Measurements from ENCODE around the gene GNPTG.

GNPTG gene

DNA sequence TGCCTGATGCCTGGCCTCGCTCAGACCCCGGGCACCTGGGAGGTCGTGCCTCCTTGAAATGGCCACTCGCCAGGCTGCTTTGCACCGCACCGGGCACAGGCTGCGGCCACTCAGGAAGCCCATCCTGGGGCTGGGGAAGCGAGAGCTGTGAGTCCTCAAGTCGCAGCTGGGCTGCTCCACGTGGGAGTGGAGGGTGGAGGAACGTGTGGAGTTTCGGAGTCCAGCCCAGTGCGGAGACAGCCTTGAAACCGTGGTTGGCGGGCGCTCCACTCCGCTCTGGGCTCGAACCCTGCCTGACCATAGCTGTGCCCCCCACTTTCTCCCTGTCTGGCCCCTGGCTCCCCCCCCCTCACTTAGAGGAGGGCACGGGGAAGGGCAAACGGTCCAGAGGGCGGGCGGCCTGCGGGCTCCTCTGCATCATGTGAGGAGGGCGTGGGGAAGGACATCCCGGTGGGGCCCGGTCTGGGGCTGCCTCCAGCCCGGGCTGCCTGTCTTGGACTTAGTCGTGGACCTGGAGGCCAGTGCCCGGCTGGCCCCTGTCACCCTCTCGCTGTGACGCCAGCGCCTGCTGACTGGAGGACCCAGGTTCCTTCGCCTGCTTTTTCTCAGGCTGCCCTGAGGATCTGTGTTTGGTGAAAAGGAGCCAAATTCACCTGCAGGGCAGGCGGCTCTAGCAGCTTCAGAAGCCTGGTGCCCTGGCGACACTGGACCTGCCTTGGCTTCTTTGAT, 39.8 kb upstream of the GNPTG start:
- Histone ChIP-seq H3K36me3 (ENCODE audit: control insufficient read depth, insufficient read depth, low read length) (peaks cover 35% of the 10 kb centered on the region), H3K4me3 (ENCODE audit: low read length) (no peak overlapping the region), H3K9me3 (ENCODE audit: control insufficient read depth, insufficient read depth, low read length) (no peaks in the 10 kb centered on the region), H3K27ac (ENCODE audit: low read length) (no peak overlapping the region), H3K27me3 (ENCODE audit: control insufficient read depth, insufficient read depth, low read length) (no peaks in the 10 kb centered on the region), H3K4me1 (ENCODE audit: control insufficient read depth, insufficient read depth, low read length) (peaks cover 4% of the 10 kb centered on the region; the same call in 1 of the 2 replicates)
- no CpG with 5 or more reads among the region's 35 CpGs for WGBS (ENCODE audit: insufficient coverage, insufficient read length)
- no peak for DNase-seq (ENCODE audit: low read depth, low spot score)

DNA sequence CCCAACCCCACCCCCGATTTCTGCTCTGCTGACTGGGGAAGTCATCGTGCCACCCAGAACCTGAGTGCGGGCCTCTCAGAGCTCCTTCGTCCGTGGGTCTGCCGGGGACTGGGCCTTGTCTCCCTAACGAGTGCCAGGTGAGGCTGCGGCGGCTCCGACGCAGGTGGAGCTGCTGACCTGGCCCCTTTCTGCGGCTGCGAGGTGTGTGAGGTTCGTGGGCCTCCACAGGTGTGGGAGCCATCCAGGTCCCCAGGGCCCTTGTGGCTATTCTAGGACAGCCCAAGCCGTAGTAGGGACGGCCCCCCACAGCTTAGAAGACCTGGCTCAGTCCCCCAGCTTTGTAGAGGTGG, 39.3 kb upstream of the GNPTG start:
- no peak overlapping the region for H3K27ac ChIP-seq (ENCODE audit: low read length)
- no peak for DNase-seq (ENCODE audit: low read depth, low spot score)
- H3K27me3 ChIP-seq (ENCODE audit: control insufficient read depth, insufficient read depth, low read length) = no peaks in the 10 kb centered on the region
- no peaks in the 10 kb centered on the region for H3K9me3 ChIP-seq (ENCODE audit: control insufficient read depth, insufficient read depth, low read length)
- H3K4me1 ChIP-seq (ENCODE audit: control insufficient read depth, insufficient read depth, low read length) = peaks cover 4% of the 10 kb centered on the region; the same call in 1 of the 2 replicates
- no CpG with 5 or more reads among the region's 16 CpGs for WGBS (ENCODE audit: insufficient coverage, insufficient read length)
- H3K36me3 ChIP-seq (ENCODE audit: control insufficient read depth, insufficient read depth, low read length) = peaks cover 39% of the 10 kb centered on the region
- H3K4me3 ChIP-seq (ENCODE audit: low read length) = no peak overlapping the region

- no peaks in the 10 kb centered on the region for H3K27me3 ChIP-seq (ENCODE audit: control insufficient read depth, insufficient read depth, low read length)
- no peaks in the 10 kb centered on the region for H3K9me3 ChIP-seq (ENCODE audit: control insufficient read depth, insufficient read depth, low read length)
- WGBS (ENCODE audit: insufficient coverage, insufficient read length) = no CpG with 5 or more reads among the region's 15 CpGs
- no peak overlapping the region for H3K27ac ChIP-seq (ENCODE audit: low read length)
- peaks cover 4% of the 10 kb centered on the region; the same call in 1 of the 2 replicates for H3K4me1 ChIP-seq (ENCODE audit: control insufficient read depth, insufficient read depth, low read length)
- no peak for DNase-seq (ENCODE audit: low read depth, low spot score)
- peaks cover 43% of the 10 kb centered on the region for H3K36me3 ChIP-seq (ENCODE audit: control insufficient read depth, insufficient read depth, low read length)
- no peak overlapping the region for H3K4me3 ChIP-seq (ENCODE audit: low read length)
These were observed 38.8 kb upstream of the GNPTG start for GRCh38 chr16:1312903-1313302.

- no peaks in the 10 kb centered on the region for H3K9me3 ChIP-seq (ENCODE audit: control insufficient read depth, insufficient read depth, low read length)
- no CpG with 5 or more reads among the region's 38 CpGs for WGBS (ENCODE audit: insufficient coverage, insufficient read length)
- H3K4me3 ChIP-seq (ENCODE audit: low read length) = no peak overlapping the region
- no peak for DNase-seq (ENCODE audit: low read depth, low spot score)
- H3K27ac ChIP-seq (ENCODE audit: low read length) = no peak overlapping the region
- peaks cover 51% of the 10 kb centered on the region for H3K36me3 ChIP-seq (ENCODE audit: control insufficient read depth, insufficient read depth, low read length)
- no peaks in the 10 kb centered on the region for H3K27me3 ChIP-seq (ENCODE audit: control insufficient read depth, insufficient read depth, low read length)
- peaks cover 4% of the 10 kb centered on the region; the same call in 1 of the 2 replicates for H3K4me1 ChIP-seq (ENCODE audit: control insufficient read depth, insufficient read depth, low read length)
These were observed 37.9 kb upstream of the GNPTG start for GRCh38 chr16:1313721-1314369.

GRCh38 chr16:1314399-1315068, 37.2 kb upstream of the GNPTG start:
- no peaks in the 10 kb centered on the region for H3K9me3 ChIP-seq (ENCODE audit: control insufficient read depth, insufficient read depth, low read length)
- H3K36me3 ChIP-seq (ENCODE audit: control insufficient read depth, insufficient read depth, low read length) = peaks cover 57% of the 10 kb centered on the region
- no peak overlapping the region for H3K27ac ChIP-seq (ENCODE audit: low read length)
- no peak for DNase-seq (ENCODE audit: low read depth, low spot score)
- H3K4me1 ChIP-seq (ENCODE audit: control insufficient read depth, insufficient read depth, low read length) = peaks cover 4% of the 10 kb centered on the region; the same call in 1 of the 2 replicates
- no peak overlapping the region for H3K4me3 ChIP-seq (ENCODE audit: low read length)
- no CpG with 5 or more reads among the region's 28 CpGs for WGBS (ENCODE audit: insufficient coverage, insufficient read length)
- H3K27me3 ChIP-seq (ENCODE audit: control insufficient read depth, insufficient read depth, low read length) = no peaks in the 10 kb centered on the region

GRCh38 chr16:1315081-1316032, 36.4 kb upstream of the GNPTG start:
- Histone ChIP-seq H3K4me1 (ENCODE audit: control insufficient read depth, insufficient read depth, low read length) (peaks cover 4% of the 10 kb centered on the region; the same call in 1 of the 2 replicates), H3K4me3 (ENCODE audit: low read length) (no peak overlapping the region), H3K27me3 (ENCODE audit: control insufficient read depth, insufficient read depth, low read length) (no peaks in the 10 kb centered on the region), H3K27ac (ENCODE audit: low read length) (no peak overlapping the region), H3K9me3 (ENCODE audit: control insufficient read depth, insufficient read depth, low read length) (no peaks in the 10 kb centered on the region), H3K36me3 (ENCODE audit: control insufficient read depth, insufficient read depth, low read length) (peaks cover 66% of the 10 kb centered on the region)
- DNase-seq (ENCODE audit: low read depth, low spot score) = no peak
- no CpG with 5 or more reads among the region's 46 CpGs for WGBS (ENCODE audit: insufficient coverage, insufficient read length)

GRCh38 chr16:1316033-1316405, 35.7 kb upstream of the GNPTG start:
- WGBS (ENCODE audit: insufficient coverage, insufficient read length) = no CpG with 5 or more reads among the region's 14 CpGs
- Histone ChIP-seq H3K27ac (ENCODE audit: low read length) (no peak overlapping the region), H3K4me3 (ENCODE audit: low read length) (no peak overlapping the region), H3K27me3 (ENCODE audit: control insufficient read depth, insufficient read depth, low read length) (no peaks in the 10 kb centered on the region), H3K4me1 (ENCODE audit: control insufficient read depth, insufficient read depth, low read length) (peaks cover 3% of the 10 kb centered on the region; the same call in 1 of the 2 replicates), H3K9me3 (ENCODE audit: control insufficient read depth, insufficient read depth, low read length) (no peaks in the 10 kb centered on the region), H3K36me3 (ENCODE audit: control insufficient read depth, insufficient read depth, low read length) (peaks cover 72% of the 10 kb centered on the region)
- DNase-seq (ENCODE audit: low read depth, low spot score) = no peak

DNA sequence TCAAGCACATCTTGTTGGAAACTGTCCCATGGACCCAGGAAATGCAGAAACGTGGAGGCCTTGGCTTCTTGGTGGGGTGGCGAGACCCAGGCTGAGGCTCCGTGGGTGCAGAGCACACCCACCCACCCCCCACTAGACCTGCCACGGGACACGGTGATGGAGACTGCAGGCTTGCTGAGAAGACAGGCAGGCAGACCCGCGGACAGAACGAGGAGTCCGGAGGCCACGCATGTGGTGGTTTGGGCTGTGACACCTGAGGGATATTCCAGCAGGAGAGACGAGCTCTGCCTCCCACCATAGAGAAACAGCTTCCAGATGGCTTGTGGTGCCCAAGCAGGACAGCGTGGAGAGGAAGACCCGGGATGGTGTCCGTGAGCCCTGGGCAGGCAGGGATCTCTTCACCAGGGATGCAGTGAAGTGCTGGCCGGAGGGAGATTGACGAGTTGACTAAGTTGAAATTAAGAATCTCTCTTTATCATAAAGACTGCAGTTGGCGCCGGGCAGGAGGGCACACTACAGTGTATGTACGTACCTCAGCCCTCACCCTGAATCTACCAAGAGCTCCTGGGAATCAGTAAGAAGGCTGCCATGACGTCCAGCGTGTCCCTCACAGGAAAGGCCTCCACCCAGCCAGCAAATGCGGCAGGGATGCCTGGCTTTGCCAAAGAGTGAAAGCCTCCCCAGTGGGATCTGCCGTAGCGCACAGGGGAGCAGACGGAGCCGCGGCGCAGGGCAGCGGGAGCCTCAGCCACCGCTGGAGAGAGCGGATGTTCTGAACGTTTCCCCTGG, 34.1 kb upstream of the GNPTG start:
- Histone ChIP-seq H3K9me3 (ENCODE audit: control insufficient read depth, insufficient read depth, low read length) (no peaks in the 10 kb centered on the region), H3K27me3 (ENCODE audit: control insufficient read depth, insufficient read depth, low read length) (no peaks in the 10 kb centered on the region), H3K36me3 (ENCODE audit: control insufficient read depth, insufficient read depth, low read length) (peaks cover 74% of the 10 kb centered on the region), H3K4me3 (ENCODE audit: low read length) (no peak overlapping the region), H3K4me1 (ENCODE audit: control insufficient read depth, insufficient read depth, low read length) (no peaks in the 10 kb centered on the region), H3K27ac (ENCODE audit: low read length) (no peak overlapping the region)
- no CpG with 5 or more reads among the region's 32 CpGs for WGBS (ENCODE audit: insufficient coverage, insufficient read length)
- DNase-seq (ENCODE audit: low read depth, low spot score) = no peak

DNA sequence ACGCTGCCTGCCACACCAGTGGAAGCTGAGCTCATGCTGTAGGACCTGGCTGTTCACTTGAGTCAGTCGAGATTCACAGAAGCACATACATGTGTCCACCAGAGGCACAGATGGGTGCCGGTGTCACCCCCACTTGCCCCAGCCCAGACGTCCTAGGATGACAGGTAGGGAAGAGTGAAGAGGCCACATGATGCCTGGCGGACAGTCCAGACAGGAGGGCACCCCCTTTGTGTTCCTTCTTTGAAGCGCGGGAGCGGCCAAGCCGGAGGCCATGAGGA, 33.5 kb upstream of the GNPTG start:
- H3K36me3 ChIP-seq (ENCODE audit: control insufficient read depth, insufficient read depth, low read length) = peaks cover 74% of the 10 kb centered on the region
- H3K9me3 ChIP-seq (ENCODE audit: control insufficient read depth, insufficient read depth, low read length) = no peaks in the 10 kb centered on the region
- no peak overlapping the region for H3K4me3 ChIP-seq (ENCODE audit: low read length)
- no peak overlapping the region for H3K27ac ChIP-seq (ENCODE audit: low read length)
- no peak for DNase-seq (ENCODE audit: low read depth, low spot score)
- no peaks in the 10 kb centered on the region for H3K4me1 ChIP-seq (ENCODE audit: control insufficient read depth, insufficient read depth, low read length)
- H3K27me3 ChIP-seq (ENCODE audit: control insufficient read depth, insufficient read depth, low read length) = no peaks in the 10 kb centered on the region
- no CpG with 5 or more reads among the region's 9 CpGs for WGBS (ENCODE audit: insufficient coverage, insufficient read length)
